HG02759 (cell line): ENCODE measurements around the gene ZNF710.

Source experiments
- ATAC-seq: cut with Tn5 transposase; IDR thresholded peaks from one replicate; pipeline ENCODE4 v1.9.1; 2021; ENCODE audit warnings: mild to moderate bottlenecking, moderate library complexity; ENCODE audit not compliant: unreplicated experiment

Gene ZNF710

DNA sequence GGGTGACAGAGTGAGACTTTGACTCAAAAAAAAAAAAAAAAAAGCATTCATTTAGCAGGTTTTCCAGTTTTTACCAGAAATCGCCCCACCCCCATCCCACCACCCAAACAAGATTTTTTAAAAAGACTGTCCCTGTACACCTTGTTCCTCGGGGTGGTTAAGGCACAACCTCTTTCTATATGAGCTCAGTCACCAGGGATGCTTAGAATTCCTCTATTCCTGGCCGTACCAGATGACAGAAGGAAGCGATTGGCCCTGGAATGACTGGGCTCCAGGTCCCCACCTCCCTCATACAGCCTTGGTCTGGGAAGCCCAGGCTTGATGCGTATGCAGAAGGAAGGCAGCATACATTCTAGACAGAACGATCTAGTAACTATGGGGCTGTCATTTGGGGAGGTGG lies 75.6 kb downstream of the ZNF710 start:
- no peak for ATAC-seq

GRCh38 chr15:90078965-90079364 lies 77.8 kb downstream of the ZNF710 start:
- no peak for ATAC-seq

- no peak for ATAC-seq
Observed at GRCh38 chr15:90079619-90080457, 78.7 kb downstream of the ZNF710 start.

DNA sequence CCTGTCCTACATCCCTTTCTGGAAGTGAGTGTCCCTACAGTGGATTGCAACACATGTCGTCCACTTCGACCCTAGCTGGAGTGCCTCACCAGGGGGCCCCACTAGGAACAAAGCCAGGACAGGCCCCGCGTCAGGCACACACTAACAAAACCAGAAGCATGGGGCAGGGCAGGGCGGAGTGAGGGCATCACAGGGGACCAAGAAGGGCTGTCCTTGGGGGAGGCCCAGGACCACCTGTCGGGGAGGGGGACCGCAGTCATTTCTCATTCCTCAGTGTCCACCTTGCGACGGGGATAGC lies 79.3 kb downstream of the ZNF710 start:
- ATAC-seq = no peak

GRCh38 chr15:90080818-90081393 lies 79.8 kb downstream of the ZNF710 start:
- ATAC-seq = no peak

- no peak for ATAC-seq
Observed at GRCh38 chr15:90082140-90082715, 81.1 kb downstream of the ZNF710 start.

DNA sequence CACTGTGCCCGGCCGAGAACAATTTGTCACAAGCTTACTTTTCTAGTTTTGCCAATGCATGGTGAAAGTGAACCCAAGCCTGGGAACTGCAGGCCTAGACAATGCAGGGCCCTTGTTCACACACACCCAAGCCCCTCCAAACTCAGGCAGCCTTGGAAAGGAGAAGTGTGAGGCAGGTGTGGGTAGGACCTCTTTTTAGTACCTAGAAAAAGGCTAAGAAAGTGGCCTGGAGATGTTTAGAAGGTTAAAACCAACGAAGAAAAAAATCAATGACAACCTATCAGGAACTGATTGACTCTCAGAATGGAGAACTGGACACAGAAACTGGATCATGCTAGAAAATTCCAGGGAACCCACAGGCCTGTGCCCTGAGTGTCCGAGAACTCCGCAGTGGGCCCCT lies 82.3 kb downstream of the ZNF710 start:
- no peak for ATAC-seq

DNA sequence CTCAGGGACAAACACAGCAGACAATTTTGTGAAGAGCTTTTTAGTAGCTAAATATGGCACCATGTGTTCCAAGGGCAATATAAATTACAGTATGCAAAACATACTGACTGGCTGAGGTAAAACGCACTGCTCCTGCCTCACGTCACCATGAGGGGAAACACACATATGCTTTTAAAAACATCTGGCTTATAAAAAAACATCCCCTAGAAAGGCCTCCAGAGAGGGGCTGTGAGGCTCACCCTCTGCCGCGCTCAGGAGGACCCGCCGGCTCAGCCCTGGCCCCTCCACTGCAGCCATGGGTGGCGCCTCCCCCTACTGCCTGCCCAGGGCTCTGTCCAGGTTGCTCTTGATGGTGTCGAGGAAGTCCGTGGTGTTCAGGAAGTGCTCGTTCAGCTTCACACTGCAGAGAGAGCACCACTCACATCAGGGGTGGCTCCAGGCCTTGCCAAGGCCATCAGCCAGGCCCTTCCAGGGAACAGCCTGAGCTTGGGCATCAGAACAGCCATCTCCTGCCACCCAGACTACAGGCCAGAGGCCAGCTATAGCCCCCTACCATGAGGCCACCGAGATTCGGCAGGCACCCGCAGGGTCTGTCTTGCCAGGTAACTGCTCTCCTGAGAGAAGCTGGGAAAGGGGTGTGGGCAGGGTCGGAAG lies 83.0 kb downstream of the ZNF710 start:
- ATAC-seq = no peak

DNA sequence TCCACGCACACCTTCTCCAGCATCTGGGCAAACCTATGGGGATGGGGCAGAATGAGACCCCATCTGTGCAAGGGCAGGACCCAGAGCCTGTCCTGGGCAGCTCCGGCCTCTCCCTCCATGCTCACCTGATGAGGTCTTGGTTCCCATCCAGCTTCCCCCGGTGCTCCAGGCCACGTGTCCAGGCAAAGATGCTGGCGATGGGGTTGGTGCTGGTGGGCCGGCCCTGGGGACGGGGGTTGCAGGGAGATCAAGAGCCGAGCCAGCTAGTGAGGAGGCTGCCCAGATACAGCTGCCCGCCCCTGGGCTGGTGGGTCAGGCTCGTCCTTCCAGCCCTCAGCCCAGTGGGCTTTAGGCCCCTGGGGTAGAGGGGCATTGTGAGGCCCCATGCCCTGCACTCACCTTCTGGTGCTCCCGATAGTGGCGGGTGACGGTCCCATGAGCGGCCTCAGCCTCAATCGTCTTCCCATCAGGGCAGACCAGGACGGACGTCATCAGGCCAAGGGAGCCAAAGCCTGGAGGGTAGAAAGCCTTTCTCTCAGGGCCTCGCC lies 83.8 kb downstream of the ZNF710 start:
- no peak for ATAC-seq

DNA sequence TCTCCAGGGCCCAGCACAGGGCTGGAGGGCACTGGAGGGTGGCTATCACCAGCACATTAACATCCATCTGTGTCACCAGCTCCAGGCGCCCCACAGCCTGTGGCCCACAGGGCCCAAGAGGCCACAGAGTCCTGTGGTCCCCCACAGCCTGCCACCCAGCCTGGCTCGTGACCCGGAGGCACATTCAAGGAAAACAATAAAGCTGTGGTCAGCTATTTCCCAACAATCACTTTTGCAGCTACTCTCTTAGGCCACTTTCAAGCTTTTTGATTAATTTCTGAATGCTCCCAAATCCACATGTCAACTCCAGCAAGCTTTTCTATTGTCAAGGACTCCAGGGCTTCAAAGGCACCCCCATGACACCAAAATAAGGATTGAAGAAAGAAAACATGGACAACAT lies 84.4 kb downstream of the ZNF710 start:
- ATAC-seq = no peak

DNA sequence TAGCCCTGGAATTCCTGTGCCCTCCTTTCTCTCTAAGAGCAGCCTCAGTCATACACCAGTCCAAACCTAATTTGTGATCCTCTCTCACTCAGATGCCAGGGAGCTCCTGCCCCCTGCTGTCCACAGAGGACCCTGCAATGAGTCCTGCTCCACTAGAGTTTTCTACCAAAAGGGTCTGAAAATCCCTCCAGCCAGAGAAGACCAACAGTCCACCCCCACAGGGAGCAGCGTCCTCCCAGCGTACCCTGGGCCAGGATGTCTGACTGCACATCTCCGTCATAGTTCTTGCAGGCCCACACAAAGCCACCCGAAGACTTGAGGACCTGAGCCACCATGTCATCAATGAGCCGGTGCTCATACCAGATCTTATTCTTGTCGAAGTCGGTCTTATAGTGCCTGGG lies 85.7 kb downstream of the ZNF710 start:
- peak; percentile 44 for ATAC-seq

DNA sequence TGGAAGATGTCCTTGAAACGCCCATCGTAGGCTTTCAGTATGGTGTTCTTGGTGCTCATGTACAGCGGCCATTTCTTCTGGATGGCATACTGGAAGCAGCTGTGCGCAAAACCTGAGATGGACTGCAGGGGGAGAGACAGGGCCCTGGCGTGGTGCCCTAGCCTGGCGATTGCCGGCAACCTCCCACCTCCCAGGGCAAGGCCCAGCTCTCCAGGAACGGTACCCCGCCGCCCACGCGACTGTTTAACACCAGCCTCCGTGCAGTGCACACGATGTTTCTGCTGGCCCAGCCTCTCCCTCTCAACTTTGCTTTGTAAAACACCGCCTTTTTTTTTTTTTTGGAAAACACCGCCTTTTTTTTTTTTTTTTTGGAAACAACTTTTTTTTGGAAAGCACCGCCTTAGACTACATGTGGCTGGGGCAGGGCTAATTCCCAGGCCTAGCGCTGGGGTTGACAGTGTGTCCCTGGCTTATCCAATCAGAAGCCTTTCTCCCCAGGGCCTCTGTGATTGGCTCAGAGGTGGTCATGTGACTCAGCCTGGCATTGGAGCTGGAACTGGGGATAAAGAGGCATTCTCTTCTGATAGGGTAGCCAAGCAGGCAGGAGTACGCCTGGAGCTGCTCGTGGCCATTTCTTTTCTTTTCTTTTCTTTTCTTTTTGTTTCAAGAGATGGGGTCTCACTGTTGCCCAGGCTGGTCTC lies 86.5 kb downstream of the ZNF710 start:
- no peak for ATAC-seq

DNA sequence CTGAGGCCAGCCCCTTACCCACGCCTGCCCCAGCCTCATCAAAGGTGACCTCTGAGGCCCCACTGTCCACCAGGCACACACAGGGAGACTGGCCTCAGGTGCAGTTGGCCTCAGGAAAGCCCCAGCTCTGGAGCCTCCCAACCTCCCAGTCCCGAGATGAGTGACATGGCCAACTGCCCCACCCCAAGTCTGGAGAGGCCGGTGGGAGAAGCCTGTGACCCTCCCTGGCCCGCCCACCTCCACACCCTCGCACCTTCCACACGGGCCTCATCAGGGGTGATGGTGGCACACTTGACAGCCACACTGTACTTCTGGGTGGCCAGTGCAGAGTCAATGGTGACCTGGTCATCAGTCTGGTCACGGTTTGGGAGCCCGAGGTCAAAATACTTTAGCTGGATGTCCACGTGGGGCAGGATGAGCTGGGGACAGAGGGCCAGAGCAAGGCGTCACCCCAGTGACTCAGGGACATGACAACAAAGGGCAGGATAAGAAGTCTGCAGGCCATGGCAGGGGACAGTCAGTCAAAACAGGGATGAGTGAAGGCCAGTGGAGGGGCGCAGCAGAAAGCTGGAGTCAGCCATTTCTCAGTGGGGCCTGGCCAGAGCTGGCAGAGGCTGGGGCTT lies 89.2 kb downstream of the ZNF710 start:
- no peak for ATAC-seq

DNA sequence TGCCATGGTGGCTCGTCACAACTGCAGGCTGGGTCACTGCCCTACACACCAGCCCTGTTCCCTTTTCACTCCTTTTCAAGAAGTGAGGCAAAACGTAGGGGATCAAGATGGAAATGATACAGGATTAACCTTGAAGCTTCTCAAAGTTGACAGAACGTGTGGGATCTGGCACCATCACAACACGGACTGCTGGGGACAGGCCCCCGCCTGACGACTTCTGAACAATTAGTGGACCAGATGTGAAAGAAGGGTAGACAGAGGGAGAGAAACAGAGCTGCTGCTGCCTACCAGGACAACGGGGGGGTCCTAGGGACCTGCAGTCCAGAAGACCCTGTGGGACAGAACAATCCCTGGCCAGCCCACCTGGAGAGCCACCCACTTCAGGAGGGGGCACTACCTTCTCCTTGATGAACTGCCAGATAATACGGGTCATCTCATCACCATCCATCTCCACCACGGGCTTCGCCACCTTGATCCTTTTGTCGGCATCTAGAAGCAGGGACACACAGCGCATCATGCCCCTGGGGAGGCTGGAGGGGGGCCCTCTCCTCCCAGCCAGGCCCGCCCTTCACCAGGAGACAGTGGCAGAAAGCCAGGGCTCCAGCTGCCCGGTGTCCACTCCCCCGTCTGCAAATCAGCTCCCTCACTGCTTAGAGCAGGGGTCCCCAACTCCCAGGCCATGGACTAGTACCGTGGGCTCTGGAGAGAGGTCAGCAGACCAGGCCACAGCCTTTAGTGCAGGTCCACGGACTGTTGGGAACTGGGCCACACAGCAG lies 90.2 kb downstream of the ZNF710 start:
- no peak for ATAC-seq

GRCh38 chr15:90095521-90095959 lies 94.4 kb downstream of the ZNF710 start:
- no peak for ATAC-seq

- peak; percentile 48 for ATAC-seq
Observed at GRCh38 chr15:90097475-90097874, 96.4 kb downstream of the ZNF710 start.

GRCh38 chr15:90099072-90099867 lies 98.1 kb downstream of the ZNF710 start:
- peak; percentile 17 for ATAC-seq

DNA sequence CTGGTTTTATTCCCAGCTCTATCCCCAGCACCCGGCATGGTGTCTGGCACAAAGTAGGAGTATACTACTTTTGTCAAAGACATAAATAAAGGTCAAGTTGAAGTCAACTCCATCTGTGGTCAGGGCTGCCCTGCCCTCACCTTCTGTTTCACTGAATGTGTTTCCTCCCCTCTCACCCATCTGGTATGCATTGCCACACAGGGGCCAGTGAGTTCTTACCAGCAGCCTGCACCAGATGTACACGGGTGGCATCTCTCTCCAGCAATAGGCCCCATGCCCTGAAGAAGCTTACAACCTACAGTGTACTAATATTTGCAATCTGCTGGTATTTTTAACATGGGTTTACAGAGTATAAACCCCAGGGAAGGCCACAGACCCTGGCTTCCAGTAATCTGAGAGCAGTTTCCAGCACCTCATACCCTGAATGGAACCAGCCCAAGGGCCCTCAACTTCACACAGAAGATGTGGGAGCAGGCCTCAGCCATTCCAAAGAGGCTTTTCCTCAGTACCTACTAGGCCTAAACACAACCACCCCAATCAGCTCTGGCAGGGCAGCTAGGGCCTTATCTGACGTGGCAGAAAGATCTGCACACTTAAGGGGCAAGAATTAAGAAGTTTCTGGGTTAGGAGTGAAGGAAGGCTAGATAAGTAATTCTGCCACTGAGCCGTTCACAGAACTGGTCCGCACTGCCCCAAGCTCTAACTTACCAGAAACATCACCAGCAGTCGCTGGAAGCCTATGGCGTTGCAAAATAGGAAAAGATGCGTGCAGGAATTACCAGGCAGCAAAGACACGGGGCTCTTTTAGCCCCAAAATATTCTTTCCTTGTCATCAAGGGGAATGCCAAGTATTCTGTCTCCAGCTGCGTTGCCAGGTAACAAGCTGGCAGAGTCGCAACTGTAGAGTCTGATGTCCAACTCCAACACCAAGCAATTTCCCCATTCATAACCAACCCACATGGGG lies 99.0 kb downstream of the ZNF710 start:
- no peak for ATAC-seq
